NCI-H2107 treated with DMSO at 0.1 percent for 48 hours (cell line): ENCODE data around the gene SBF2.

Experiments
- DNase-seq: peaks from one replicate; lab custom pipeline; 2025; ENCODE audit not compliant: unreplicated experiment; lab: John Stamatoyannopoulos, UW

The SBF2 gene

GRCh38 chr11:9825315-9825714 is 468.7 kb downstream of the SBF2 start:
- DNase-seq, result no peak

GRCh38 chr11:9823887-9824385 is 470.1 kb downstream of the SBF2 start:
- no peak for DNase-seq

- no peak for DNase-seq
Measured at GRCh38 chr11:9823439-9823838, 470.6 kb downstream of the SBF2 start.

GRCh38 chr11:9821008-9821752 is 472.8 kb downstream of the SBF2 start:
- no peak for DNase-seq

GRCh38 chr11:9820260-9820659 is 473.8 kb downstream of the SBF2 start:
- no peak for DNase-seq

- DNase-seq, result no peak
Measured at GRCh38 chr11:9817191-9817590, 476.8 kb downstream of the SBF2 start.

- no peak for DNase-seq
Measured at GRCh38 chr11:9815486-9816136, 478.4 kb downstream of the SBF2 start.

GRCh38 chr11:9814108-9814507 is 479.9 kb downstream of the SBF2 start:
- DNase-seq, result no peak

- DNase-seq, result no peak
Measured at GRCh38 chr11:9808943-9809342, 485.1 kb downstream of the SBF2 start.

- DNase-seq, result no peak
Measured at GRCh38 chr11:9806946-9807687, 486.9 kb downstream of the SBF2 start.

GRCh38 chr11:9804419-9804902 is 489.6 kb downstream of the SBF2 start:
- DNase-seq, result no peak

GRCh38 chr11:9803685-9804418 is 490.2 kb downstream of the SBF2 start:
- no peak for DNase-seq

- no peak for DNase-seq
Measured at GRCh38 chr11:9802291-9802861, 491.6 kb downstream of the SBF2 start.

GRCh38 chr11:9799886-9800285 is 494.1 kb downstream of the SBF2 start:
- no peak for DNase-seq

GRCh38 chr11:9797300-9797699 is 496.7 kb downstream of the SBF2 start:
- DNase-seq, result no peak

- DNase-seq, result no peak
Measured at GRCh38 chr11:9796854-9797253, 497.2 kb downstream of the SBF2 start.

GRCh38 chr11:9796266-9796665 is 497.8 kb downstream of the SBF2 start:
- DNase-seq, result no peak

GRCh38 chr11:9790703-9791102 is 503.3 kb downstream of the SBF2 start:
- DNase-seq, result no peak

GRCh38 chr11:9789910-9790309 is 504.1 kb downstream of the SBF2 start:
- DNase-seq, result no peak

GRCh38 chr11:9787981-9788521 is 506.0 kb downstream of the SBF2 start:
- no peak for DNase-seq
